GM12873 (cell line): Measurements from ENCODE around the gene MXRA8.

ENCODE experiments used
- CTCF ChIP-seq: IDR thresholded peaks from 2 replicates; pipeline ENCODE4 v1.5.1; 2012; ENCODE audit warnings: low read depth, mild to moderate bottlenecking, moderate library complexity, low read length, control low read depth; ENCODE audit not compliant: insufficient read depth; ENCODE audit errors: missing control alignments

MXRA8 gene

GRCh38 chr1:1322418-1322817 lies 35.9 kb downstream of the MXRA8 start:
- no peak for TF ChIP-seq CTCF

GRCh38 chr1:1321477-1321876 lies 36.9 kb downstream of the MXRA8 start:
- TF ChIP-seq CTCF: no peak

GRCh38 chr1:1320666-1321448 lies 37.5 kb downstream of the MXRA8 start:
- no peak for TF ChIP-seq CTCF

GRCh38 chr1:1319646-1319941 lies 38.8 kb downstream of the MXRA8 start:
- no peak for TF ChIP-seq CTCF

- TF ChIP-seq CTCF: no peak
Observed at GRCh38 chr1:1318777-1319645, 39.3 kb downstream of the MXRA8 start.

- no peak for TF ChIP-seq CTCF
Observed at GRCh38 chr1:1318131-1318652, 40.2 kb downstream of the MXRA8 start.

GRCh38 chr1:1317420-1317819 lies 40.9 kb downstream of the MXRA8 start:
- TF ChIP-seq CTCF: no peak
